Mesothelial cell of epicardium (in vitro differentiated cells): ENCODE measurements around the gene CASQ2. TPM values are rescaled to one million over a fixed set of nuclear protein-coding genes. Genes with fewer than 3 reads are reported as not detected.

Source experiments
- DNase-seq, 2 experiments: peaks; one replicate each; pipeline ENCODE4 v3.0.0; 2021; ENCODE audit warnings: low spot score in 2 of 2; ENCODE audit not compliant: unreplicated experiment in 2 of 2
- H3K27ac Mint-ChIP-seq: 2 replicates; pipeline ENCODE4 v1.8.0; 2021; ENCODE audit warnings: mixed read lengths
- H3K27me3 Mint-ChIP-seq: 2 replicates; pipeline ENCODE4 v1.8.0; 2021; ENCODE audit warnings: low read depth, mixed read lengths
- H3K36me3 Mint-ChIP-seq: 2 replicates; pipeline ENCODE4 v1.8.0; 2021; ENCODE audit warnings: mixed read lengths
- H3K4me1 Mint-ChIP-seq: 2 replicates; pipeline ENCODE4 v1.8.0; 2021; ENCODE audit warnings: mixed read lengths
- H3K4me3 Mint-ChIP-seq: 2 replicates; pipeline ENCODE4 v1.8.0; 2021; ENCODE audit warnings: mild to moderate bottlenecking, moderate library complexity, mixed read lengths
- H3K9me3 Mint-ChIP-seq: 2 replicates; pipeline ENCODE4 v1.8.0; 2021; ENCODE audit warnings: mixed read lengths
- CTCF ChIP-seq: fragments of 200-600 bp; sonication (generic); IDR thresholded peaks from one replicate; pipeline ENCODE4 v1.5.0; 2021; ENCODE audit warnings: antibody characterized with exemption; ENCODE audit not compliant: unreplicated experiment
- total RNA-seq: library from RNA; stranded (reverse); gene quantifications from 3 replicates; pipeline ENCODE4 v1.2.1, GENCODE V29; 2021

CASQ2 gene
- total RNA-seq, 1 donor from 2014 or later: 0.13 TPM

- no peak for TF ChIP-seq CTCF
- H3K27me3 Mint-ChIP-seq: no peaks in the 10 kb centered on the region
These were observed 22.4 kb downstream of the CASQ2 start for GRCh38 chr1:115746021-115746690.

GRCh38 chr1:115744646-115745275 lies 23.8 kb downstream of the CASQ2 start:
- Mint-ChIP-seq H3K4me3 (no peak overlapping the region), H3K27ac (no peak overlapping the region), H3K27me3 (no peaks in the 10 kb centered on the region), H3K36me3 (no peaks in the 10 kb centered on the region), H3K4me1 (peaks cover 8% of the 10 kb centered on the region), H3K9me3 (peaks cover 17% of the 10 kb centered on the region)
- no peak for TF ChIP-seq CTCF
- DNase-seq: no peak

More at GRCh38 chr1:115746021-115746690, 22.4 kb downstream of the CASQ2 start:
- no peak for DNase-seq
- Mint-ChIP-seq H3K36me3 (no peaks in the 10 kb centered on the region), H3K4me3 (no peak overlapping the region), H3K27ac (no peak overlapping the region), H3K4me1 (peaks cover 8% of the 10 kb centered on the region), H3K9me3 (peaks cover 17% of the 10 kb centered on the region)

- Mint-ChIP-seq H3K4me3 (no peak overlapping the region), H3K36me3 (no peaks in the 10 kb centered on the region), H3K27ac (no peak overlapping the region), H3K27me3 (no peaks in the 10 kb centered on the region), H3K9me3 (no peaks in the 10 kb centered on the region), H3K4me1 (no peaks in the 10 kb centered on the region)
- DNase-seq: no peak
- no peak for TF ChIP-seq CTCF
These were observed 27.7 kb downstream of the CASQ2 start for GRCh38 chr1:115740811-115741210.

GRCh38 chr1:115732316-115732715 lies 36.2 kb downstream of the CASQ2 start:
- Mint-ChIP-seq H3K9me3 (no peaks in the 10 kb centered on the region), H3K27ac (no peak overlapping the region), H3K36me3 (no peaks in the 10 kb centered on the region), H3K27me3 (no peaks in the 10 kb centered on the region), H3K4me1 (peaks cover 13% of the 10 kb centered on the region), H3K4me3 (no peak overlapping the region)
- no peak for DNase-seq
- TF ChIP-seq CTCF: no peak

GRCh38 chr1:115729756-115730155 lies 38.8 kb downstream of the CASQ2 start:
- Mint-ChIP-seq H3K27me3 (no peaks in the 10 kb centered on the region), H3K4me3 (no peak overlapping the region), H3K36me3 (no peaks in the 10 kb centered on the region), H3K9me3 (no peaks in the 10 kb centered on the region), H3K4me1 (peaks cover 17% of the 10 kb centered on the region), H3K27ac (no peak overlapping the region)
- no peak for DNase-seq
- no peak for TF ChIP-seq CTCF
